ENCODE results near the gene FBN3.

Gene FBN3

GRCh38 chr19:8089664-8090601, 59.5 kb downstream of the FBN3 start:
- DNase-seq (ENCODE audit: low read depth in 2 of 2): no peak

- no peak for DNase-seq (ENCODE audit: low read depth in 2 of 2)
Observed at GRCh38 chr19:8088752-8089663, 60.4 kb downstream of the FBN3 start.

- no peak for DNase-seq (ENCODE audit: low read depth in 2 of 2)
Observed at GRCh38 chr19:8087876-8088275, 61.5 kb downstream of the FBN3 start.

- DNase-seq (ENCODE audit: low read depth in 2 of 2): no peak
Observed at GRCh38 chr19:8086849-8087248, 62.5 kb downstream of the FBN3 start.

- no peak for DNase-seq (ENCODE audit: low read depth in 2 of 2)
Observed at GRCh38 chr19:8085598-8086408, 63.6 kb downstream of the FBN3 start.

- no peak for DNase-seq (ENCODE audit: low read depth in 2 of 2)
Observed at GRCh38 chr19:8084152-8084551, 65.2 kb downstream of the FBN3 start.

GRCh38 chr19:8083141-8083540, 66.3 kb downstream of the FBN3 start:
- DNase-seq (ENCODE audit: low read depth in 2 of 2): no peak

GRCh38 chr19:8081569-8082550, 67.5 kb downstream of the FBN3 start:
- DNase-seq (ENCODE audit: low read depth in 2 of 2): no peak

GRCh38 chr19:8080832-8081231, 68.6 kb downstream of the FBN3 start:
- DNase-seq (ENCODE audit: low read depth in 2 of 2): no peak

- DNase-seq (ENCODE audit: low read depth in 2 of 2): no peak
Observed at GRCh38 chr19:8079988-8080387, 69.4 kb downstream of the FBN3 start.

- no peak for DNase-seq (ENCODE audit: low read depth in 2 of 2)
Observed at GRCh38 chr19:8075158-8076074, 74.0 kb downstream of the FBN3 start.

GRCh38 chr19:8074501-8074900, 74.9 kb downstream of the FBN3 start:
- no peak for DNase-seq (ENCODE audit: low read depth in 2 of 2)

- DNase-seq (ENCODE audit: low read depth in 2 of 2): no peak
Observed at GRCh38 chr19:8071912-8072311, 77.5 kb downstream of the FBN3 start.

GRCh38 chr19:8069096-8069973, 80.1 kb downstream of the FBN3 start:
- no peak for DNase-seq (ENCODE audit: low read depth in 2 of 2)

- DNase-seq (ENCODE audit: low read depth in 2 of 2): no peak
Observed at GRCh38 chr19:8065875-8066261, 83.5 kb downstream of the FBN3 start.

GRCh38 chr19:8064911-8065874, 84.2 kb downstream of the FBN3 start:
- no peak for DNase-seq (ENCODE audit: low read depth in 2 of 2)

- no peak for DNase-seq (ENCODE audit: low read depth in 2 of 2)
Observed at GRCh38 chr19:8057545-8058270, 91.7 kb downstream of the FBN3 start.
